Breast epithelium (tissue), 3 donors: Measurements from ENCODE around the gene GRK7.

Experiments used
- CTCF ChIP-seq, 3 donors: fragments of 450-650 bp; IDR thresholded peaks; one replicate each; pipeline ENCODE4 v1.5.1; 2016 to 2017; ENCODE audit warnings: antibody characterized with exemption in 3 of 3, mild to moderate bottlenecking in 3 of 3, moderate library complexity in 3 of 3
- POLR2A ChIP-seq: fragments of 450-650 bp; IDR thresholded peaks from one replicate; pipeline ENCODE4 v1.6.1; 2016; ENCODE audit warnings: antibody characterized with exemption, mild to moderate bottlenecking, moderate library complexity

- TF ChIP-seq CTCF (IDR thresholded peaks at IDR 0.05) (no peak), POLR2A (no peak)
Observed at GRCh38 chr3:141811348-141811747, 48.1 kb downstream of the GRK7 start.
